NCI-H82 (cell line): ENCODE measurements around the gene FXYD6.
A peak's percentile ranks its signal among the peaks of the same experiment; 100 is the strongest.

ENCODE experiments used
- DNase-seq: peaks from one replicate; lab custom pipeline; 2025; lab: John Stamatoyannopoulos, UW

The FXYD6 gene

GRCh38 chr11:117830072-117830471 lies 46.4 kb downstream of the FXYD6 start:
- no peak for DNase-seq

GRCh38 chr11:117829369-117829725 lies 47.1 kb downstream of the FXYD6 start:
- DNase-seq: no peak

- DNase-seq: no peak
Measured at GRCh38 chr11:117828611-117829368, 47.7 kb downstream of the FXYD6 start.

GRCh38 chr11:117827521-117828511 lies 48.6 kb downstream of the FXYD6 start:
- DNase-seq: no peak

- DNase-seq: no peak
Measured at GRCh38 chr11:117826832-117827231, 49.6 kb downstream of the FXYD6 start.

- DNase-seq: no peak
Measured at GRCh38 chr11:117826190-117826570, 50.3 kb downstream of the FXYD6 start.

- DNase-seq: no peak
Measured at GRCh38 chr11:117825538-117826189, 50.8 kb downstream of the FXYD6 start.

- no peak for DNase-seq
Measured at GRCh38 chr11:117824571-117825537, 51.6 kb downstream of the FXYD6 start, which contains the start of gene FXYD2. FXYD2 (minus strand) TSS chr11:117824744; CDS start chr11:117824678, 66 bp downstream.

- peak; percentile 80 for DNase-seq
Measured at GRCh38 chr11:117823946-117824420, 52.5 kb downstream of the FXYD6 start.

- DNase-seq: peak; percentile 34
Measured at GRCh38 chr11:117823294-117823945, 53.0 kb downstream of the FXYD6 start.

GRCh38 chr11:117822074-117823033 lies 54.1 kb downstream of the FXYD6 start:
- peak; percentile 43 for DNase-seq

- no peak for DNase-seq
Measured at GRCh38 chr11:117821431-117821830, 55.0 kb downstream of the FXYD6 start.

GRCh38 chr11:117820516-117820915 lies 55.9 kb downstream of the FXYD6 start:
- no peak for DNase-seq

- no peak for DNase-seq
Measured at GRCh38 chr11:117820071-117820470, 56.4 kb downstream of the FXYD6 start.

- DNase-seq: peak; percentile 88
Measured at GRCh38 chr11:117819096-117820040, 57.1 kb downstream of the FXYD6 start.

- no peak for DNase-seq
Measured at GRCh38 chr11:117818041-117818873, 58.2 kb downstream of the FXYD6 start.

- peak; percentile 94 for DNase-seq
Measured at GRCh38 chr11:117817368-117818040, 59.0 kb downstream of the FXYD6 start.
